Activated CD4-positive, alpha-beta T cell treated with anti-CD3 and anti-CD28 coated beads, Interleukin-2, amount 10 ng/mL, durations not matched to agents 7 days and 5 days (primary cell): ENCODE results near the gene XAGE1B. TPM values are rescaled to one million over a fixed set of nuclear protein-coding genes. Genes with fewer than 3 reads are reported as not detected.
"Not testable (repeated sequence)": the region's sequence is repeated elsewhere in the genome, so short reads cannot be mapped to it uniquely, and the experiment has no call there.

Experiments used
- CTCF ChIA-PET: fragments of 350-600 bp; sonication (Branson Sonifier 250); formaldehyde crosslinking; loops from one replicate; lab custom pipeline; 2021; ENCODE audit warnings: antibody characterized with exemption; lab: Charles Lee
- POLR2A ChIA-PET: fragments of 350-600 bp; sonication (Branson Sonifier 250); formaldehyde crosslinking; loops from one replicate; lab custom pipeline; 2021; ENCODE audit warnings: antibody characterized with exemption; lab: Charles Lee
- DNase-seq: peaks from one replicate; pipeline ENCODE4 v3.0.0-alpha.2; 2020
- H3K27ac Mint-ChIP-seq: one replicate; pipeline ENCODE4 v1.8.0; 2021; ENCODE audit warnings: mild to moderate bottlenecking, moderate library complexity, mixed read lengths
- H3K27me3 Mint-ChIP-seq: one replicate; pipeline ENCODE4 v1.8.0; 2021; ENCODE audit warnings: mixed read lengths
- H3K36me3 Mint-ChIP-seq: one replicate; pipeline ENCODE4 v1.8.0; 2021; ENCODE audit warnings: low read depth, mixed read lengths
- H3K4me1 Mint-ChIP-seq: one replicate; pipeline ENCODE4 v1.8.0; 2021; ENCODE audit warnings: mixed read lengths
- H3K4me3 Mint-ChIP-seq: one replicate; pipeline ENCODE4 v1.8.0; 2021; ENCODE audit warnings: mild to moderate bottlenecking, moderate library complexity, mixed read lengths
- H3K9me3 Mint-ChIP-seq: one replicate; pipeline ENCODE4 v1.8.0; 2021; ENCODE audit warnings: mixed read lengths
- total RNA-seq, 2 experiments: library from RNA; stranded (reverse); gene quantifications; one replicate each; pipeline ENCODE4 v1.2.3, GENCODE V29; 2021

The XAGE1B gene
- total RNA-seq, result not detected

GRCh38 chrX:52516987-52517325 is at the start of gene XAGE1B:
Gene XAGE1B (minus strand): TSS chrX:52517063. CDS start chrX:52515527, 1,536 bp downstream.
- CTCF ChIA-PET, H3K4me3 Mint-ChIP-seq, H3K27ac Mint-ChIP-seq, H3K36me3 Mint-ChIP-seq, H3K27me3 Mint-ChIP-seq, POLR2A ChIA-PET, DNase-seq, H3K4me1 Mint-ChIP-seq, H3K9me3 Mint-ChIP-seq: not testable (repeated sequence)

- H3K27ac Mint-ChIP-seq, result no peak overlapping the region
- no peaks in the 10 kb centered on the region for H3K36me3 Mint-ChIP-seq
- H3K4me1 Mint-ChIP-seq, result no peaks in the 10 kb centered on the region
- no peak for DNase-seq
- no peak overlapping the region for H3K4me3 Mint-ChIP-seq
- no peaks in the 10 kb centered on the region for H3K9me3 Mint-ChIP-seq
- peaks cover 3% of the 10 kb centered on the region for H3K27me3 Mint-ChIP-seq
- ChIA-PET CTCF (no interaction called here), POLR2A (no interaction called here)
Measured at GRCh38 chrX:52563105-52563504, 46.2 kb upstream of the XAGE1B start.

GRCh38 chrX:52558140-52558539 is 41.3 kb upstream of the XAGE1B start:
- Mint-ChIP-seq H3K9me3 (no peaks in the 10 kb centered on the region), H3K4me3 (no peak overlapping the region), H3K4me1 (no peaks in the 10 kb centered on the region), H3K27ac (no peak overlapping the region), H3K27me3 (no peaks in the 10 kb centered on the region), H3K36me3 (no peaks in the 10 kb centered on the region)
- no peak for DNase-seq
- CTCF ChIA-PET, result no interaction called here
- POLR2A ChIA-PET, result no interaction called here

GRCh38 chrX:52556741-52557140 is 39.9 kb upstream of the XAGE1B start:
- Mint-ChIP-seq H3K9me3 (no peaks in the 10 kb centered on the region), H3K27ac (no peak overlapping the region), H3K4me3 (no peak overlapping the region), H3K27me3 (no peaks in the 10 kb centered on the region), H3K36me3 (no peaks in the 10 kb centered on the region), H3K4me1 (no peaks in the 10 kb centered on the region)
- no peak for DNase-seq
- ChIA-PET CTCF (no interaction called here), POLR2A (no interaction called here)

- Mint-ChIP-seq H3K4me1 (no peaks in the 10 kb centered on the region), H3K27me3 (no peaks in the 10 kb centered on the region), H3K9me3 (no peaks in the 10 kb centered on the region), H3K4me3 (no peak overlapping the region), H3K27ac (no peak overlapping the region), H3K36me3 (no peaks in the 10 kb centered on the region)
- ChIA-PET CTCF (no interaction called here), POLR2A (no interaction called here)
- no peak for DNase-seq
Measured at GRCh38 chrX:52553995-52554642, 37.3 kb upstream of the XAGE1B start.

- H3K27me3 Mint-ChIP-seq, POLR2A ChIA-PET, H3K36me3 Mint-ChIP-seq, H3K9me3 Mint-ChIP-seq, H3K4me3 Mint-ChIP-seq, DNase-seq, H3K27ac Mint-ChIP-seq, H3K4me1 Mint-ChIP-seq: not testable (repeated sequence)
- CTCF ChIA-PET, result interaction anchor here (0.6 kb wide), 1 partner anchor 881 kb away, joined by 3 read pairs; no protein-coding TSS in a partner anchor
Measured at GRCh38 chrX:52548769-52549168, 31.9 kb upstream of the XAGE1B start.

- no peaks in the 10 kb centered on the region for H3K27me3 Mint-ChIP-seq
- no peaks in the 10 kb centered on the region for H3K4me1 Mint-ChIP-seq
- H3K9me3 Mint-ChIP-seq, result no peaks in the 10 kb centered on the region
- ChIA-PET POLR2A (no interaction called here), CTCF (no interaction called here)
- H3K4me3 Mint-ChIP-seq, result no peak overlapping the region
- H3K27ac Mint-ChIP-seq, result no peak overlapping the region
- no peaks in the 10 kb centered on the region for H3K36me3 Mint-ChIP-seq
- DNase-seq, result no peak
Measured at GRCh38 chrX:52544147-52544840, 27.4 kb upstream of the XAGE1B start.

- Mint-ChIP-seq H3K9me3 (no peaks in the 10 kb centered on the region), H3K4me3 (no peak overlapping the region), H3K36me3 (no peaks in the 10 kb centered on the region), H3K27me3 (no peaks in the 10 kb centered on the region), H3K4me1 (no peaks in the 10 kb centered on the region), H3K27ac (no peak overlapping the region)
- DNase-seq, result no peak
- POLR2A ChIA-PET, result no interaction called here
- CTCF ChIA-PET, result no interaction called here
Measured at GRCh38 chrX:52542311-52542710, 25.4 kb upstream of the XAGE1B start.

GRCh38 chrX:52541051-52541450 is 24.2 kb upstream of the XAGE1B start:
- H3K4me1 Mint-ChIP-seq, H3K36me3 Mint-ChIP-seq, CTCF ChIA-PET, H3K4me3 Mint-ChIP-seq, H3K27ac Mint-ChIP-seq, DNase-seq, POLR2A ChIA-PET, H3K9me3 Mint-ChIP-seq, H3K27me3 Mint-ChIP-seq: not testable (repeated sequence)

GRCh38 chrX:52516110-52516986 is 515 bp downstream of the XAGE1B start:
- H3K27ac Mint-ChIP-seq, H3K4me3 Mint-ChIP-seq, H3K27me3 Mint-ChIP-seq, DNase-seq, CTCF ChIA-PET, H3K9me3 Mint-ChIP-seq, POLR2A ChIA-PET, H3K4me1 Mint-ChIP-seq, H3K36me3 Mint-ChIP-seq: not testable (repeated sequence)

GRCh38 chrX:52511126-52511525 is 5.7 kb downstream of the XAGE1B start:
- H3K4me3 Mint-ChIP-seq, H3K27ac Mint-ChIP-seq, H3K9me3 Mint-ChIP-seq, H3K27me3 Mint-ChIP-seq, H3K4me1 Mint-ChIP-seq, POLR2A ChIA-PET, DNase-seq, CTCF ChIA-PET, H3K36me3 Mint-ChIP-seq: not testable (repeated sequence)

- CTCF ChIA-PET, result no interaction called here
- no peak overlapping the region for H3K4me3 Mint-ChIP-seq
Measured at GRCh38 chrX:52509916-52510315, 6.9 kb downstream of the XAGE1B start.

GRCh38 chrX:52507331-52507730 is 9.5 kb downstream of the XAGE1B start:
- Mint-ChIP-seq H3K4me1 (no peaks in the 10 kb centered on the region), H3K36me3 (no peaks in the 10 kb centered on the region), H3K9me3 (no peaks in the 10 kb centered on the region), H3K27ac (no peak overlapping the region), H3K27me3 (no peaks in the 10 kb centered on the region), H3K4me3 (no peak overlapping the region)
- DNase-seq, result no peak
- CTCF ChIA-PET, result no interaction called here
- POLR2A ChIA-PET, result no interaction called here

More at GRCh38 chrX:52509916-52510315, 6.9 kb downstream of the XAGE1B start:
- POLR2A ChIA-PET, result no interaction called here
- no peaks in the 10 kb centered on the region for H3K36me3 Mint-ChIP-seq
- no peaks in the 10 kb centered on the region for H3K4me1 Mint-ChIP-seq
- no peaks in the 10 kb centered on the region for H3K27me3 Mint-ChIP-seq
- no peak for DNase-seq
- H3K27ac Mint-ChIP-seq, result no peak overlapping the region
- H3K9me3 Mint-ChIP-seq, result no peaks in the 10 kb centered on the region
